ENCODE results near the gene ZNF768. TPM values are rescaled to one million over a fixed set of nuclear protein-coding genes. Genes with fewer than 3 reads are reported as not detected.

Gene ZNF768
- total RNA-seq, 1 donor from 2014 or later: 37.1 TPM

DNA sequence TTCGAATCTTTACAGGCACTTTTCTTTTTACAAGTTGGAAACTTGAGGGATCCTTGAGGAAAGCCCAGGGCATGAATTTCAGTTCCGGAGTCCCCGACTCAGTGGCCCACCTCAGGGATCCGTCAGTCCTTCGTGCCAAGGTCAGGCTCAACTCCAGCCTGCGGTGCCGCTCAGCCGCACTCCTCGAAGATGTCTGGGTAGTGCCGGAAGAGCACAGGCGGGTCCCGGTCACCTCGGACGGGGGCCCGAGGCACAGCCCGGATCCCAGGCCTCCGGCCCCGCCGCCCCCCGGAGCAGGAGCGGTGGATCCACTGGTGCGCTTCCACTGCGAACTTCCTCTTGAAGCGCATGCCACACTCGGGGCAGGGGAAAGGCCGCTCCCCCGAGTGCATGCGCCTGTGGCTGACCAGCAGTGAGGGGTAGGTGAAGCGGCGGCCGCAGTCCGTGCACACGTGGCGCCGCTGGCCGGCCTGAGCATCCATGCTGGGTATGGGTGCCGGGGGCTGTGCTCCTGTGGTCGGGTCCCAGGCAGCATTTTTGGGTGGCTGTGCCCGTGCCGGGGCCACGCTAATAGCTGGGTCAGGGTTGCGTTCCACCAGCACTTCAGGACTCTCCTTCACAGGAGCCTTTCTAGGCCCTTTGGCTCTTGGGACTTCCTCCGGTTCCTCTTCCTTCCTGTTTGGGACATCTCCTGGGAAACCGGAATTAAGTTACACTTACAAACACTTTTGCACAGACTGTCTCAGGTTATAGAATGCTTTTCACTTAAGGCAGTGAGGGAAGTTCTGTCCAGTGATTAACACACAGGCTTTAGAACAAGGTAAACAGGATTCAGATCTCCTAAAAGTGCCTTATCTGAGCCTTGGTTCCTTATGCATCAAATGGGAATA is 43.6 kb upstream of the ZNF768 start:
- TF ChIP-seq, protein P1, sequence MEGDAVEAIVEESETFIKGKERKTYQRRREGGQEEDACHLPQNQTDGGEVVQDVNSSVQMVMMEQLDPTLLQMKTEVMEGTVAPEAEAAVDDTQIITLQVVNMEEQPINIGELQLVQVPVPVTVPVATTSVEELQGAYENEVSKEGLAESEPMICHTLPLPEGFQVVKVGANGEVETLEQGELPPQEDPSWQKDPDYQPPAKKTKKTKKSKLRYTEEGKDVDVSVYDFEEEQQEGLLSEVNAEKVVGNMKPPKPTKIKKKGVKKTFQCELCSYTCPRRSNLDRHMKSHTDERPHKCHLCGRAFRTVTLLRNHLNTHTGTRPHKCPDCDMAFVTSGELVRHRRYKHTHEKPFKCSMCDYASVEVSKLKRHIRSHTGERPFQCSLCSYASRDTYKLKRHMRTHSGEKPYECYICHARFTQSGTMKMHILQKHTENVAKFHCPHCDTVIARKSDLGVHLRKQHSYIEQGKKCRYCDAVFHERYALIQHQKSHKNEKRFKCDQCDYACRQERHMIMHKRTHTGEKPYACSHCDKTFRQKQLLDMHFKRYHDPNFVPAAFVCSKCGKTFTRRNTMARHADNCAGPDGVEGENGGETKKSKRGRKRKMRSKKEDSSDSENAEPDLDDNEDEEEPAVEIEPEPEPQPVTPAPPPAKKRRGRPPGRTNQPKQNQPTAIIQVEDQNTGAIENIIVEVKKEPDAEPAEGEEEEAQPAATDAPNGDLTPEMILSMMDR (IDR thresholded peaks at IDR 0.05): no peak
- DNase-seq (ENCODE audit: extremely low spot score, unreplicated experiment): no peak
- Mint-ChIP-seq H3K36me3 (ENCODE audit: unreplicated experiment) (no peaks in the 10 kb centered on the region), H3K27me3 (ENCODE audit: unreplicated experiment) (peaks cover 3% of the 10 kb centered on the region), H3K27ac (ENCODE audit: unreplicated experiment) (peak overlapping the region; percentile 98), H3K4me1 (ENCODE audit: unreplicated experiment) (peaks cover 19% of the 10 kb centered on the region), H3K4me3 (ENCODE audit: unreplicated experiment) (no peak overlapping the region), H3K9me3 (ENCODE audit: unreplicated experiment) (no peaks in the 10 kb centered on the region)

- Mint-ChIP-seq H3K27ac (ENCODE audit: unreplicated experiment) (no peak overlapping the region), H3K4me1 (ENCODE audit: unreplicated experiment) (peaks cover 19% of the 10 kb centered on the region), H3K9me3 (ENCODE audit: unreplicated experiment) (no peaks in the 10 kb centered on the region), H3K27me3 (ENCODE audit: unreplicated experiment) (peaks cover 3% of the 10 kb centered on the region), H3K4me3 (ENCODE audit: unreplicated experiment) (no peak overlapping the region), H3K36me3 (ENCODE audit: unreplicated experiment) (no peaks in the 10 kb centered on the region)
- DNase-seq (ENCODE audit: extremely low spot score, unreplicated experiment): no peak
- TF ChIP-seq, protein P1 (IDR thresholded peaks at IDR 0.05): no peak
Measured at GRCh38 chr16:30569281-30569680, 42.9 kb upstream of the ZNF768 start.

GRCh38 chr16:30567991-30568638 is 41.7 kb upstream of the ZNF768 start:
- H3K4me3 Mint-ChIP-seq (ENCODE audit: unreplicated experiment): no peak overlapping the region
- H3K36me3 Mint-ChIP-seq (ENCODE audit: unreplicated experiment): no peaks in the 10 kb centered on the region
- H3K27ac Mint-ChIP-seq (ENCODE audit: unreplicated experiment): no peak overlapping the region
- H3K4me1 Mint-ChIP-seq (ENCODE audit: unreplicated experiment): peaks cover 14% of the 10 kb centered on the region
- peaks cover 3% of the 10 kb centered on the region for H3K27me3 Mint-ChIP-seq (ENCODE audit: unreplicated experiment)
- H3K9me3 Mint-ChIP-seq (ENCODE audit: unreplicated experiment): no peaks in the 10 kb centered on the region
- TF ChIP-seq, protein P1 (IDR thresholded peaks at IDR 0.05): no peak
- no peak for DNase-seq (ENCODE audit: extremely low spot score, unreplicated experiment)

DNA sequence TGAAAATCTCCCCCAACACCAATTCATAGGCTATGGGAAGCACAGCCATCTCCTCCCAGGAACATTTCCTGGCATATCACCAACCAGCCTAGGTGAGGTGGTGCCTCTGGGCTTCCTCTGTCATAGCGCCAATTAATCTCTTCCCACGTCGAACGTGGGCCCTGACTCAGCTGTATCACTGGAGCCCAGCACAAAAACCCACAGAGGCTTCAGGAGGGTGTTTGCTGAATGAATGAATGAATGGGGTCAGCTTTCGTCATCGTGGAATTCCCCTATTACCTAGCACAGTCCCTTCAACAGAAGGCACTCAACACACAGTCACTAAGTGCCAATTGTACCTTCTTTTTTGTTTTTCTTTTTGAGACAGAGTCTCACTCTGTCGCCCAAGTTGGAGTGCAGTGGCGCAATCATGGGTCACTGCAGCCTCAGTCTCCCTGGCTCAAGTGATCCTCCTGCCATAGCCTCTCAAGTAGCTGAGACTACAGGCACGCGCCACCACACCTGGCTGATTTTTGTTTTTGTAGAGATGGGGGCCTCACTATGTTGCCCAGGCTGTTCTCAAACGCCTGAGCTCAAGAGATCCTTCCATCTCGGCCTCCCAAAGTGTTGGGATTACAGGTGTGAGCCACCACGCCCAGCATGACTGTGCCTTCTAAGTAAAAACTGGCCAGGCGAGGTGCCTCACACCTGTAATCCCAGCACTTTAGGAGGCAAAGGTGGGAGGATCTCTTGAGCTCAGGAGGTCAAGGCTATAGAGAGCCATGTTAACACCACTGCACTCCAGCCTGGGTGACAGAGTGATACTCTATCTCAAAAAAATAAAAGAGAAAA is 41.0 kb upstream of the ZNF768 start:
- Mint-ChIP-seq H3K27ac (ENCODE audit: unreplicated experiment) (no peak overlapping the region), H3K4me3 (ENCODE audit: unreplicated experiment) (no peak overlapping the region), H3K36me3 (ENCODE audit: unreplicated experiment) (no peaks in the 10 kb centered on the region), H3K9me3 (ENCODE audit: unreplicated experiment) (no peaks in the 10 kb centered on the region), H3K4me1 (ENCODE audit: unreplicated experiment) (peaks cover 12% of the 10 kb centered on the region), H3K27me3 (ENCODE audit: unreplicated experiment) (peaks cover 3% of the 10 kb centered on the region)
- TF ChIP-seq, protein P1 (IDR thresholded peaks at IDR 0.05): no peak
- no peak for DNase-seq (ENCODE audit: extremely low spot score, unreplicated experiment)
